ENCODE measurements around the gene NHS.

NHS gene

DNA sequence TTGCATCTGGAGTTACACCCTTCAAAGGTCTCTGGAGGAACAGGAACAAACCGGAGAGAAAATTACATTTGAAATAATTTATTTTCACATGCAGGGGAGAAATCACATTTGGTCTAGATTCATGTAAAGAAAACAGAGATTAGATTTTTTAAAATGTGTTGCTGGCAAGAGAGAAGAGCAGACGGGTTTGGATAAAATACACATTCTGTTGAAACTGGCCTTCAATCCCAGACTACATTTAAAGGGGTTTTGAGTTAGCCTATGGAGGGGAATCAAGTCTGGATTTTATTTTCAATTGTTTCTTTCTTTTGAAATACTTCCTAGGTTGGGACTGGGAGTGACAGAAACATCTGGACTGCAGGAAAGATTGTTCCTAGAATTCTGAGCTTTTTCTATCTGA, 180.8 kb downstream of the NHS start:
- Histone ChIP-seq H3K27me3 (no peaks in the 10 kb centered on the region), H3K4me3 (no peak overlapping the region), H3K9me3 (no peaks in the 10 kb centered on the region), H3K27ac (no peak overlapping the region), H3K4me1 (peaks cover 0 to 53% (median 16%) of the 10 kb centered on the region in 4 donors), H3K36me3 (no peaks in the 10 kb centered on the region)
- intact Hi-C loops (cut with DNase I; ENCODE audit: low total_unique reads): no loop called here
- TF ChIP-seq, protein P1, sequence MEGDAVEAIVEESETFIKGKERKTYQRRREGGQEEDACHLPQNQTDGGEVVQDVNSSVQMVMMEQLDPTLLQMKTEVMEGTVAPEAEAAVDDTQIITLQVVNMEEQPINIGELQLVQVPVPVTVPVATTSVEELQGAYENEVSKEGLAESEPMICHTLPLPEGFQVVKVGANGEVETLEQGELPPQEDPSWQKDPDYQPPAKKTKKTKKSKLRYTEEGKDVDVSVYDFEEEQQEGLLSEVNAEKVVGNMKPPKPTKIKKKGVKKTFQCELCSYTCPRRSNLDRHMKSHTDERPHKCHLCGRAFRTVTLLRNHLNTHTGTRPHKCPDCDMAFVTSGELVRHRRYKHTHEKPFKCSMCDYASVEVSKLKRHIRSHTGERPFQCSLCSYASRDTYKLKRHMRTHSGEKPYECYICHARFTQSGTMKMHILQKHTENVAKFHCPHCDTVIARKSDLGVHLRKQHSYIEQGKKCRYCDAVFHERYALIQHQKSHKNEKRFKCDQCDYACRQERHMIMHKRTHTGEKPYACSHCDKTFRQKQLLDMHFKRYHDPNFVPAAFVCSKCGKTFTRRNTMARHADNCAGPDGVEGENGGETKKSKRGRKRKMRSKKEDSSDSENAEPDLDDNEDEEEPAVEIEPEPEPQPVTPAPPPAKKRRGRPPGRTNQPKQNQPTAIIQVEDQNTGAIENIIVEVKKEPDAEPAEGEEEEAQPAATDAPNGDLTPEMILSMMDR (IDR thresholded peaks at IDR 0.05): no peak
- DNase-seq: no peak

DNA sequence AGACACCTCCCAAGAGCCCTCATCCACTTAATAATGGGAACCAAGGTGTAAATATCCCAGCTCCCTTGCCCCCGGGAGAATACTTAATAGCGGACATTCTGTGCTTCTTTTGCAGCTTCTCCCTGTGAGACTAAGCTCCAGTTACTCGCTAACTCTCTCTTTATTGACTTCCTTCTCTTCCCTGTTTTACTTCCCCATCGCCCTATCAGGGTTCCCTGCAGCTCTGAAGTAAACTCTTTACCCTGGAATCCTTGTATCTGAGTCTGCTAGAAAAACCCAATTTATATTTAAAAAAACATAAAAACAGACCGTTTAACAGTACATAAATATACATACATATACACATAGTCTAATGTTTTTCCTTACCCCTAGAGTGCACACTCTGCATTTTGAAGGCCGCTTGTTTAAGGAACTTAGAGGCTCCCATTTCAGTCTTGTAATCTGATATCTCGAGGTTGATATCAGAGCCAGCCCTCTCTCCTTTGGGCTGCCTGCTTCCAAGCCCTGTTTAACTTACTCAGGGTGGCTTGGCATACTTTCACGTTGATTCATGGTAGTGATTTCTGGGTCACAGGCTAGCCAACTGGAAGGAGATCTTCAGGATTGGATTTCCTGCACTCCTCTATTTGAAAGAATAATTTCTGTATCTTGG, 184.9 kb downstream of the NHS start:
- Histone ChIP-seq H3K36me3 (no peaks in the 10 kb centered on the region), H3K9me3 (no peaks in the 10 kb centered on the region), H3K27me3 (no peaks in the 10 kb centered on the region), H3K27ac (peak overlapping the region; percentile 41 to 49), H3K4me3 (no peak overlapping the region), H3K4me1 (peaks cover 0 to 50% (median 10%) of the 10 kb centered on the region in 4 donors)
- intact Hi-C loops (cut with DNase I; ENCODE audit: low total_unique reads): no loop called here
- DNase-seq: peak; percentile 39 to 66
- TF ChIP-seq, protein P1 (IDR thresholded peaks at IDR 0.05): no peak

DNA sequence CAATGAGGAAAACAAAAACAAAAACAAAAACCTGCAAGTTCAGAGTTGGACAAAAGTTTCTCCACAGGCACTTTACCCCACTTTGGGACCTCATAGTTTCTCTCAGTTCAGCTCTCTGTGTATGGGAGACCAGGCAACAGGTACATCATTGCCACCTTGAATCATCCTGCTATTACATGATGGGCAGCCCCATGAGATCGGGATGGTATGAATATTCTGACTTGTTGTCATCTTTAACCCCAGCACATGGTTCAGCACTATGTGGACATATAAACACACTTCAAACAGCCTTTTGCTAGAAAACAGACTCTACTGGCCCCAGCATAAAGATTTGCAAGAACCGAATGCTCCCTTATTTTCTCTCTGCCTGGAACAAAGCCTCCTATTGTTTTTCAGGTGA, 185.4 kb downstream of the NHS start:
- peaks cover 0 to 50% (median 10%) of the 10 kb centered on the region in 4 donors for H3K4me1 ChIP-seq
- intact Hi-C loops (cut with DNase I; ENCODE audit: low total_unique reads): no loop called here
- peak overlapping the region; percentile 41 to 49 for H3K27ac ChIP-seq
- H3K4me3 ChIP-seq: no peak overlapping the region
- no peaks in the 10 kb centered on the region for H3K27me3 ChIP-seq
- TF ChIP-seq, protein P1 (IDR thresholded peaks at IDR 0.05): no peak
- no peaks in the 10 kb centered on the region for H3K9me3 ChIP-seq
- no peak for DNase-seq
- no peaks in the 10 kb centered on the region for H3K36me3 ChIP-seq

DNA sequence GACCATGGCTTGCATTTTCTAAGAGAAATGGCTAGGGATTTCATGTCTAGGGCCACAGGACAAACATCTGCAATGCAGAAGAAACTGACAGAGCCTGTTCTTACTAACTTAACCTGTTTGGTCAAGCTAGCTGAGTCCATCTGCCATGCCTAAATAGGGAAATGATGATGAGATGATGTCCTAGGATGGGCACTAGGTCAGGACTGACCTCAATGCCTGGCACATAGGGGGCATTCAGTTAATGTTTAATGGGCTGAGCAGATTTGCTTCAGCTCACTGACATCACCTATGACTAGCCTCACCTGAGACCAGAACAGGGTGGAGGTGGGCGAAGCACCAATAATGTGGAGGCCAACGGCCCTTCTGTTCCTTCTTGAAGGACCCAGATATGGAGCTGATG, 188.1 kb downstream of the NHS start:
- no peaks in the 10 kb centered on the region for H3K9me3 ChIP-seq
- no peaks in the 10 kb centered on the region for H3K27me3 ChIP-seq
- H3K4me3 ChIP-seq: no peak overlapping the region
- no peaks in the 10 kb centered on the region for H3K36me3 ChIP-seq
- TF ChIP-seq, protein P1 (IDR thresholded peaks at IDR 0.05): no peak
- no peak overlapping the region for H3K27ac ChIP-seq
- intact Hi-C loops (cut with DNase I; ENCODE audit: low total_unique reads): no loop called here
- peaks cover 0 to 64% (median 18%) of the 10 kb centered on the region in 4 donors for H3K4me1 ChIP-seq
- DNase-seq: no peak

DNA sequence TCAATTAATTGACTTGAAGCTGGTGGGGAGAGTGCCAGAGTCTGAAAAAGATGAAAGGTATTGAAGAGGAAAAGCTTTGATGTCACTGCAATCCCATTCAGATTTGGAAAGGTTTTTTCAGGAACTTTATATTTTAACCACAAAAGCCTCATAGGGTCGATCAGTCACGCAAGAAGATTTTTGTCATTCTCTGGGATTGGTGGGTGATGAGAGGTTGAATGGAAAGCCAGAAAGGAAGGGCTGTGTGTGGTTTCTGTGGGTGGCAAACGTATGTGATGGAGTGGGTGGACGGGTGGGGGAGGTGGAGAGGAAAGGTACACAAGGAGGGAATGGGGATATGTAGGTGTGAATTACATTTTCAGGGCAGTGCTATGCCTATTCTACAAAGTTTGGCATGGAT, 188.5 kb downstream of the NHS start:
- H3K27ac ChIP-seq: no peak overlapping the region
- intact Hi-C loops (cut with DNase I; ENCODE audit: low total_unique reads): no loop called here
- H3K36me3 ChIP-seq: no peaks in the 10 kb centered on the region
- H3K9me3 ChIP-seq: no peaks in the 10 kb centered on the region
- H3K27me3 ChIP-seq: no peaks in the 10 kb centered on the region
- peaks cover 0 to 66% (median 18%) of the 10 kb centered on the region in 4 donors for H3K4me1 ChIP-seq
- TF ChIP-seq, protein P1 (IDR thresholded peaks at IDR 0.05): no peak
- H3K4me3 ChIP-seq: no peak overlapping the region
- DNase-seq: no peak
